Stimulated activated CD8-positive, alpha-beta memory T cell treated with anti-CD3 and anti-CD28 coated beads, Interleukin-15, amount 100 ng/mL, for 1 hour (primary cell): ENCODE results near the gene TM7SF2.

Source experiments
- DNase-seq: peaks from one replicate; pipeline ENCODE4 v3.0.0-alpha.2; 2020; ENCODE audit warnings: low read depth

TM7SF2 gene

DNA sequence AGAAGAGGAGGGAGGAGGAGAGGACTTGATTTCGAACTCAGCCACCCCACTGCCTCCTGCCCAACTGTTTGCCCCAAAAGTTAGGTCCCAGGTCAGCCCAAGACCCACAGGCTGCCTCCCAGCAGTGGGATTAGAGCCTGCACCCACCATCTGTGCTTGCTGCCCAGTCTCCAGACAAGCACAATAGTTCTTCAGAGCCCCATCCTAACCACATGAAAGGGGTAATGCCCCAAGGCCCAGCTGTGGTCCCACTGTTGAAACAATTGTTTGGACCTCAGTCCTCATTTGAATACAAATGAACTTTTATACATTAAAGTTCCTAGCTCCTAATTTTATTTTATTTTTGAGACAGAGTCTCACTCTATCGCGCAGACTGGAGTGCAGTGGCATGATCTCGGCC, 21.0 kb upstream of the TM7SF2 start:
- DNase-seq, result no peak

DNA sequence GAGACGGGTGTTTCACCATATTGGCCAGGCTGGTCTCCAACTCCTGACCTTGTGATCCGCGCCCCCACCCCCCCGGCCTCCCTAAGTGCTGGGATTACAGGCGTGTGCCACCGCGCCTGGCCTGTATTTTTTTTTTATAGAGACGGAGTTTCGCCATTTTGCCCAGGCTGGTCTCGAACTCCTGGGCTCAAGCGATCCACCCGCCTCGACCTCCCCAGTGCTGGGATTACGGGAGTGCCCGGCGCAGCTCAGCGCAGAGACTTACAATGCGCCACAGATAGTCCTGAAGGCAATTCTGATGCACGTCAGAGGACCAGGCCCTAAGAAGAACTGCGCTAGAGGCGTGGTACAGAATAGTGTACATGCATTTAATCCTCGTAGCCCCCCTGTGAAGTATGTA, 16.2 kb upstream of the TM7SF2 start:
- no peak for DNase-seq

DNA sequence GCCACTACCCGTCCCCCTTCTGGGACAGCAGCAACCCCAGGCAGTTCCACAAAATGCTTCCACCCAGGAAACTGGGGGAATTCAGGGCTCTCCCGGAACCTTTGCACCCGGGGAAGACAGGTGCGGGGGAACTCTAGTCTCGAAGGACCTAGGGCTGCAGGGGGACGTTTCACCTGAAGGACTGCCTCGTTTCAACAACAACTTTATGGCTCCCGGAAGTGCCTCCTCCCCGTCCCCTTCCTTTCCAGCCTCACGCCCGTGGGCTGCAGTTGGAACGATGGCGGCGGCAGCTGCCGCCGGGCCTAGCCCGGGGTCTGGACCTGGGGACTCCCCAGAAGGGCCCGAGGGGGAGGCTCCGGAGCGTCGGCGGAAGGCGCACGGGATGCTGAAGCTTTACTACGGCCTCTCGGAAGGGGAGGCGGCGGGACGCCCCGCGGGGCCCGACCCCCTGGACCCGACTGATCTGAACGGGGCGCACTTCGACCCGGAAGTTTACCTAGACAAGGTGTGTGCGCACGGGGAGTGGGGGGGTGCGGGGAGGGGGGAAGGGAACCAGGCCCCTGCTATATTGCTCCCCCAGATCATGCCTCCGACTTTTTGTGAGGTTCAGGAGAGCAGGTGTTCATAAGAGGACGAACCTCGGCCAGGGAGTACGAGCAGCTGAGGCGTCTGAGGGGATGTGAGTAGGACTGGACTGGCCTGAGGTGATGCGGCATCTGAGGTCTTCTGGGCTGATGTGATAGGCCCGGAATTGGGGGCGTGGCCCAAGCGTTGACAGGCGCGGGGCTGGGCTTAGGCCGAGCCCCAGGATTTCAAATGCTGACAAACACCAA, 15.5 kb upstream of the TM7SF2 start, which contains the start of gene VPS51:
Gene VPS51, plus strand, starts transcription at position 241 of the 833 bp plus-strand sequence. Its CDS starts 37 bp downstream, at position 278.
- DNase-seq, result peak; percentile 70

DNA sequence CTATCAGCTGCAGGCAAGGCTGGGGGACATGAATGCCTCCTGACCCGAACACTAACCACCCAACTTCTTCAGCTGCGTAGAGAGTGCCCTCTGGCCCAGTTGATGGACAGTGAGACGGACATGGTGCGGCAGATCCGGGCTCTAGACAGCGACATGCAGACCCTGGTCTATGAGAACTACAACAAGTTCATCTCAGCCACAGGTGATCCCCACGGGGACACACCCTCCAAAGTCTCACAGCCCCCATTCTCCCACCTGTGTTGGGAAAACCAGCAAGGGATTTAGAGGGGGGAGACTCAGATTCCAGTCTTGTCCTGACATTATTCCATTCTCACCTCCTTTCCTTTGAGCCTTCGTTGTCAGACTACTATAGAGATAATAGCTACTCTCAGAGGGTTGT, 14.7 kb upstream of the TM7SF2 start:
- DNase-seq, result no peak

DNA sequence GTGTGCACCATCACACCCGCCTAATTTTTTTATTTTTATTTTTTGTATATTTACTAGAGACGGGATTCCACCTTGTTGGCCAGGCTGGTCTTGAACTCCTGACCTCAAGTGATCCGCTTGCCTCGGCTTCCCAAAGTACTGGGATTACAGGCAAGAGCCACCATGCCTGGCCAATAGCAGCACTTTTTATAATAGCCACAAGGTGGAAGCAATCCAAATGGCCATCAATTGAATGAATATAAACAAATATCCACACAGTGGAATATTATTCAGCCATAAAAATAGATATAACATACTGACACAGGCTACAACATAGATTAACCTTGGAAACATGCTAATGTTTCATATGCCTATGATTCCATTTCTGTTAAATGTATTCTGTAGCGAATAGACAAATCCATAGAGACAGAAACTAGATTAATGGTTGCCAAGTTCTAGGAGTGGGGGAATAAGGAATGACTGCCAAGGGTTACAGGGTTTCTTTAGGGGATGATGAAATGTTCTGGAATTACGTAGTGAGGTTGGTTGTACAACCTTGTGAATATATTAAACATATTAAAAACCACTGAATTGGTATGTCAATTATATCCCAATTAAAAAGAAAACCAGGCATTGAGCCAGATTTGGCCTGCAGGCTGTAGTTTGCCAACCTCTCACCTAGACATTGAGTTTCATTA, 10.9 kb upstream of the TM7SF2 start:
- DNase-seq, result no peak

DNA sequence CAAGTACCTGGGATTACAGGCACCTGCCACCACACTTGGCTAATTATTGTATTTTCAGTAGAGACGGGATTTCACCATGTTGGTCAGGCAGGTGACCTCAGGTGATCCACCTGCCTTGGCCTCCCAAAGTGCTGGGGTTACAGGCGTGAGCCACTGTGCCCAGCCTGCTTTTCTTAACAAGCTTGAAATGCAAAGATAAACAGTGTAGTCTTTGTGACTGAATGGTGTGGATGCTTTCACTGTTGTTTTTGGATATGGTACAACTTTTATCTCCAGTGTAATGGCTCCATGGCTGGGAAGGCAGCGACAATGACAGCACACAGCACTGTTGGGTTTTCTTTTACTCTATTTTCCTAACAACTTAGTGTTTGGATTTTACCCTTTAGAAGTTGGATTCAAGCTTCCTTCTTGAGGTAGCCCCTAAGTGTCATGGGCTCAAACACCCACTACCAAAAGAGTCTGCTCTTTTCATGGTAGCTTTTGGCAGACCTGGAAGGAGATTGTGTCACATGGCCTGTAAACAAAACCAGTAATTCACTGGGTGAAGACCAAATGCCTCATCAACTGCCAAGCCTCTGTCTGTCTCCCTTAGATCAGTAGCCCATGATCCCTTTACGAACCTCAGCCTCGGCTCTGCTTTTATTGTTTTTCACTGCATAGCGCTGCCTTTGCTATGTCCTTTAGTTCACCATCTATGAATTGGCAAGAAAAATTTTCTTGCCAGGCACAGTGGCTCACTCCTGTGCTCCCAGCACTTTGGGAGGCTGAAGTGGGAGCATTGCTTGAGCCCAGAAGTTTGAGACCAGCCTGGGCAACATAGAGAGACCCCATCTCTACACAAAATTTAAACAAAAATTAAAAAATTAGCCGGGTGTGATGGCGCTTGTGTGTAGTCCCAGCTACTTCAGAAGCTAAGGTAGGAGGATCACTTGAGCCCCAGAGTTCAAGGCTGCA, 9.3 kb upstream of the TM7SF2 start:
- no peak for DNase-seq

DNA sequence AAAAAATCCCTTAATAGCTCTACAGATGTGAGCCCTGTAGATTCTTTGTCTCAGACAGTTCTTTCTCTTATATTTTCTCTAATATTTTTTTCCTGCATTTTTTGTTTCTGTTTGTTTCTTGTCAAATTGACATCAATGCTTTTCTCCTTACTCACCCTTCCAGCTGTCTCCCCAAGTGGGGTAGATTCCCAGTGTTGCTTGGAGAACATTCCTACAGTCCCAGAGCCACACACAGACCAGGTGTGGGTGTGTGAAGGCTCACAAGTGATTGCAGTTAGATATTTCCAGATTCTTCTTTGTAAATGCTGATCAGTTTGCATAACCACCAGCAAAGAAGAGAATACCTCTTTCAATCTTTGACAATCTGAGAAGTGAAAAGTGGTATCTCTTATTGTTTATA, 8.2 kb upstream of the TM7SF2 start:
- no peak for DNase-seq

DNA sequence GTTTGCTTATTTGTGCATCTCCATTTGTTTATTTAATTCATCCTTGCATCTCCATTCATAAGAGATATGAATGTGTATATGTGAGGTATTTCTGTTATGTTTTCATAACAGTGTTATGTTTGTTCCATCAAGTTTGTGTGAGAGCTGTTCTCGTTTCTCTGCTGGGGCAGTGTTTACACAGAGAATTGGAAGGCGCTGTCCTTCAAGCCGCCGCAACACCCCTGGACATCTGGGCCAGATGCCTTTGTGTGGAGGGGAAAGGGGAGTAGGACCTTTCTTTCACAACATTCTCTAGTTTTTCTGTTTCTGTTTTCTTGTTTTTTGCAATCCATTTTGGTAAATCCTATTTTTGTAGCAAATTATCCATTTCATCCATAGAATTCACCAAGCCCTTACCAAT, 7.0 kb upstream of the TM7SF2 start:
- DNase-seq, result no peak

DNA sequence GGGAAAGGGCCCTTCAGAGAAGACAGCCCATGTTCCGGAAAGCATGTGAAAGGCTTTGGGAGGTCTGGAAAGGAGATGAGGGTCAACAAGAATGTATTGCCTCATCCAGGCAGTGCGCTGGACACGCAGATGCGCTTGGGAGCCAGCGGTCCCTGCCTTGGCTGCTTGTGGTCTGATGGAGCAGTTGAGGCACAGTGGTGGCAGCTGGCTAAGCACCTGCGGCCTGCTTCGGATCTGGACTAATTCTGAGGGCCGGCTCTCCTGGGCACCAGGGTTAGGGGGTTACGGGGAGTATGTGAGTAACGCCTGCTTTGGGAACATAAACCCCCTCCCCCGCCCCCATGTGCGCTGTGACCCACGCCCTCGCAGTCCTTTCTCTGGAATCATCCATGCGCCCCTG, 4.6 kb upstream of the TM7SF2 start:
- DNase-seq, result no peak

DNA sequence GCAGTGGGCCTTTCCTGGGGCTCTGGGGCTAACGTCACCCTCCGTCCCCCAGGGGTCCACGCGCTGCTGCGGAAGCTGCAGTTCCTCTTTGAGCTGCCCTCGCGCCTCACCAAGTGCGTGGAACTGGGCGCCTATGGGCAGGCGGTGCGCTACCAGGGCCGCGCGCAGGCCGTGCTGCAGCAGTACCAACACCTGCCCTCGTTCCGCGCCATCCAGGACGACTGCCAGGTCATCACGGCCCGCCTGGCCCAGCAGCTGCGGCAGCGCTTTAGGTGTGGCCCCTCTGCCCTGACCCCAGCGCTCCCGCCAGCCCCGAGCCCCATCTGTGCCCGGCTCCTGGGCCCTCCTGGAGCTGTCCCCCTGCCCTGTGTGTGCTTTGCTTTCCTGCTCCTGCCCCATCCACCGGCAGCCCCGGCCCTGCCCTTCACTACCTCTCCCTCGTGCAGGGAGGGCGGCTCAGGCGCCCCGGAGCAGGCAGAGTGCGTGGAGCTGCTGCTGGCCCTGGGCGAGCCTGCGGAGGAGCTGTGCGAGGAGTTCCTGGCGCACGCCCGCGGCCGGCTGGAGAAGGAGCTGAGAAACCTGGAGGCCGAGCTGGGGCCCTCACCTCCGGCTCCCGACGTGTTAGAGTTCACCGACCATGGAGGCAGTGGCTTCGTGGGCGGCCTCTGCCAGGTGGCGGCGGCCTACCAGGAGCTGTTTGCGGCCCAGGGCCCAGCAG, 3.8 kb upstream of the TM7SF2 start:
- DNase-seq, result no peak

DNA sequence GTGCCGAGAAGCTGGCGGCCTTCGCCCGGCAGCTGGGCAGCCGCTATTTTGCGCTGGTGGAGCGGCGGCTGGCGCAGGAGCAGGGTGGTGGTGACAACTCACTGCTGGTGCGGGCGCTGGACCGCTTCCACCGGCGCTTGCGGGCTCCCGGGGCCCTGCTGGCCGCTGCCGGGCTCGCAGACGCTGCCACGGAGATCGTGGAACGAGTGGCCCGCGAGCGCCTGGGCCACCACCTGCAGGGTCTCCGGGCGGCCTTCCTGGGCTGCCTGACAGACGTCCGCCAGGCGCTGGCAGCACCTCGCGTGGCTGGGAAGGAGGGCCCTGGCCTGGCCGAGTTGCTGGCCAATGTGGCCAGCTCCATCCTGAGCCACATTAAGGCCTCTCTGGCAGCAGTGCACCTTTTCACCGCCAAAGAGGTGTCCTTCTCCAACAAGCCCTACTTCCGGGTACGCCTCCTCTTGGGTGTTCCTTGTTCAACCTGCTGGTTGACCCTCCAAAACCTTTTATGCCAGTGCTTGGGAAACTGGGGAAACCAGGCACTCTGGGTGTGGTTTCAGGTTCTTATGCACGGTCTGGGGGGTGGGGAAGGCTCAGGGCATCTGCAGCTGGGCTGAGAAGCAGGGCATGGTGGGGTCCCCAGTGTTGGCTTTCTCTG, 3.1 kb upstream of the TM7SF2 start:
- no peak for DNase-seq

DNA sequence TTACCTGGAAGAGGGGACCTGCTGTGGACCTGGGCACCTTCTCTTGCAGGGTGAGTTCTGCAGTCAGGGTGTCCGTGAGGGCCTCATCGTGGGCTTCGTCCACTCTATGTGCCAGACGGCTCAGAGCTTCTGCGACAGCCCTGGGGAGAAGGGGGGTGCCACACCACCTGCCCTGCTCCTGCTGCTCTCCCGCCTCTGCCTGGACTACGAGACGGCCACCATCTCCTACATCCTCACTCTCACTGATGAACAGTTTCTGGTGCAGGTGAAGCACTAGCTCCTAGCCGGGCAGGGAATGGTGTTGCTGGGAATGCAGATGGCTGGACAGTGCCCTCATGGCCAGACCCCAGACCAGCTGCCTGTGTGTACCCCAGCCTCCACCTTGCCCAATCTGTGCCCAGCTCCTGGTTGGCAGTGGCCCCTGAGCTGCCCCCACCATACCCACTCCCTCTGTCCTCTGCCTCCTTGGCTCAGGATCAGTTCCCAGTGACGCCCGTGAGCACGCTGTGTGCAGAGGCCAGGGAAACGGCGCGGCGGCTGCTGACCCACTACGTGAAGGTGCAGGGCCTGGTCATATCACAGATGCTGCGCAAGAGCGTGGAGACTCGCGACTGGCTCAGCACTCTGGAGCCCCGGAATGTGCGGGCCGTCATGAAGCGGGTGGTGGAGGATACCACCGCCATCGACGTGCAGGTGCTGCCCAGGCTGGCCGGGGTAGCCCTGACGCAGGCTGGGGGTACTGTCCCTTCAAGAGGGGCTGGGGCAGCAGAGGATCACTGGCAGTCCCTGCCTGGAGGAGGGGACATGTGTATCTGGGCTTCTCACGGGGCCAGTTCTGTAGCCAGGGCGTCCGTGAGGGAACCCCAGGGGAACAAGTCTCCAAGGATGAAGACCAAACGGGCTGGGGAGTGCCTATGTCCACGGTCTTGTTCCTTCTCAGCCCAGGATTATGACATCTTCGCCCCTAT, 2.2 kb upstream of the TM7SF2 start:
- DNase-seq, result no peak

DNA sequence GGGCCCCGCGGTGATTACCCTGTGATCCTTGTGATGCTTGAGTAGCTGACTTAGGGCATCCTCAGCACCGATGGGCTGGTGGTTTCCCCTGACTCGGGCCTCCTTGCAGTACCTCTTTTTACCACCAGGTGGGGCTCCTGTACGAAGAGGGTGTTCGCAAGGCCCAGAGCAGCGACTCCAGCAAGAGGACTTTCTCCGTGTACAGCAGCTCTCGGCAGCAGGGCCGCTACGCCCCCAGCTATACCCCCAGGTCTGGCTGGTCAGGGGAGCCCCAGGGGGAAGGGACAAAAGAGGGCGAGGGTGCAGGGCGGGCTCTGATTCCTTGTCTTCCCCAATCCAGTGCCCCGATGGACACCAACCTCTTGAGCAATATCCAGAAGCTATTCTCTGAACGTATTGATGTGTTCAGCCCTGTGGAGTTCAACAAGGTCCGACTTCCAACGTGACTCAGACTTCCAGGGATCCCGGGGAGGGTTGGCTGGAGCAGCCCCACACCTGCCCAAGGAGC, 1.3 kb upstream of the TM7SF2 start:
- peak; percentile 99 for DNase-seq

DNA sequence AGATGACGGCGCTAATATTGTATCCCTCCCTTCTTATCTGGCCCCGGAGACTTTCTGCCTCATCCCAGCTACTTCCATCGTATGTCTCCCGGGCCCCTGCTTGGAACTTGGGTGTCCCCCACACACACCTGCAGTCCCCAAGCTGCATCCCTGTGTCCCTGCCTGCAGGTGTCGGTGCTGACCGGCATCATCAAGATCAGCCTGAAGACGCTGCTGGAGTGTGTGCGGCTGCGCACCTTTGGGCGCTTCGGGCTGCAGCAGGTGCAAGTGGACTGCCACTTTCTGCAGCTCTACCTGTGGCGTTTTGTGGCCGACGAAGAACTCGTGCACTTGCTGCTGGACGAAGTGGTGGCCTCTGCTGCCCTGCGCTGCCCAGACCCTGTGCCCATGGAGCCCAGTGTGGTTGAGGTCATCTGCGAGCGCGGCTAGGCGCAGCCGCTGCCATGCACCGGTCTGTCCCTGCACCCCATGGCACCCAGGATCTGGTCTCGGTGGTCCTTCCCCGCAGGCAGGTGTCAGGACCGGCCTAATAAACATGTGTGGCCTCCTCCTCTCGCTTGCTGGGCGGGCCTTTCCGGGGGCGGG, 421 bp upstream of the TM7SF2 start:
- no peak for DNase-seq

DNA sequence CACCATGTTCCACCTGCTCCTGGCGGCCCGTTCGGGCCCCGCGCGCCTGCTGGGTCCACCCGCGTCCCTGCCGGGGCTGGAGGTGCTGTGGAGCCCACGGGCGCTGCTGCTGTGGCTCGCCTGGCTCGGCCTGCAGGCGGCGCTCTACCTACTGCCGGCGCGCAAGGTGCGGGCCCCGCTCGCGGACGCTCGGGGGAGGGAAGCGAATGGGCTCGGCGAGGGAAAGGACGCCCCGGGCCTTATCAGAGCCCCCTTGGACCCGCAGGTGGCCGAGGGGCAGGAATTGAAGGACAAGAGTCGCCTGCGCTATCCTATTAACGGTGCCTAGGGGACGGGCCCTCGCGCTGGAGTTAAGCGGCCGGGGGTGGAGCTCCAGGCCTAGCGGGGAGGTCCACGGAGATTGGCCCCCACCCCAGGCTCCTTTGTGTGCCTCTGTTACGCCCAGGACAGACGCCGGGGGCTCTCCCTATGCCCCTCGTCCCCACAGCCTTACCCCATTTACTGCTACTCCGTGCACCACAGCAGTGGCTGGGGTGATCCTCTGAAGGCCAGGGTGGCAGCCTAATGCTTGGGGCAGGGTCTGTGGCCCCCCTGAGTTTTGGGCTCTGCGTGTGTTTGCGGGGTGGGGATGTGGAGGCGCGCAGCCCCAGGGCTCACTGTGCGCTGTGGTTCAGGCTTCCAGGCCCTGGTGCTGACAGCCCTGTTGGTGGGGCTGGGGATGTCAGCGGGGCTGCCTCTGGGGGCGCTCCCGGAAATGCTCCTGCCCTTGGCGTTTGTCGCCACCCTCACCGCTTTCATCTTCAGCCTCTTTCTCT, 1.1 kb downstream of the TM7SF2 start:
- no peak for DNase-seq

DNA sequence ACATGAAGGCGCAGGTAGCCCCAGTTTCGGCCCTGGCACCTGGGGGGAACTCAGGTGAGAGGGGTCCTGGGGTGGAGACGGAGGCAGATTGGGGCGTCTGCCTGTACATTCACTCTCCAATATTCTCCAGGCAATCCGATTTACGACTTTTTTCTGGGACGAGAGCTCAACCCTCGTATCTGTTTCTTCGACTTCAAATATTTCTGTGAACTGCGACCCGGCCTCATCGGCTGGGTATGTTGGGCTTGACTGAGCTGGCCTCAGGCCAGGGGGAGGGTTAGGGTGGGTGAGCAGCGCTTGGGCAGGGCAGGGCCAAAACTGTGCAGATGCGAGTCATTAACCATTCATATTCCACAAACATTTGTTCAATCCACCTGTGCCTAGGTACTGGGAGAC, 1.7 kb downstream of the TM7SF2 start:
- no peak for DNase-seq

DNA sequence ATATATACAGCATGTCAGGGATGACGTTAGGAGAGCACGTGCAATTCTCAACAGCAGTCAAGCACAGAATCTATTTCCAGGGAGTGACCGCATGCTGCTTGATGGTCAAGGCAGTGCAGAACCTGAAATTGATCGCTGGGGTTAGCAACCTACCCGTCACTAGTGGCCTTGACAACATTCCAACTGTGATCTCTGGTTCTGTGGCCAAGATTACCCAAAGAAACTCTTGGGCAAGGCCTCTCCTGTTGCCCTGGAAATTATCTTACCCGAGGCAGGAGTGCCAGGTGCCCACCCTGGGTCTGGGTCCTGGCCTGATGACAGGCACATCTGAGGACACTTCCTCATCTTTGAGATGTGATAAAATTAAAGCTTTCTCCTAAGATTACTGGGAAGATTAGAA, 2.2 kb downstream of the TM7SF2 start:
- DNase-seq, result no peak

DNA sequence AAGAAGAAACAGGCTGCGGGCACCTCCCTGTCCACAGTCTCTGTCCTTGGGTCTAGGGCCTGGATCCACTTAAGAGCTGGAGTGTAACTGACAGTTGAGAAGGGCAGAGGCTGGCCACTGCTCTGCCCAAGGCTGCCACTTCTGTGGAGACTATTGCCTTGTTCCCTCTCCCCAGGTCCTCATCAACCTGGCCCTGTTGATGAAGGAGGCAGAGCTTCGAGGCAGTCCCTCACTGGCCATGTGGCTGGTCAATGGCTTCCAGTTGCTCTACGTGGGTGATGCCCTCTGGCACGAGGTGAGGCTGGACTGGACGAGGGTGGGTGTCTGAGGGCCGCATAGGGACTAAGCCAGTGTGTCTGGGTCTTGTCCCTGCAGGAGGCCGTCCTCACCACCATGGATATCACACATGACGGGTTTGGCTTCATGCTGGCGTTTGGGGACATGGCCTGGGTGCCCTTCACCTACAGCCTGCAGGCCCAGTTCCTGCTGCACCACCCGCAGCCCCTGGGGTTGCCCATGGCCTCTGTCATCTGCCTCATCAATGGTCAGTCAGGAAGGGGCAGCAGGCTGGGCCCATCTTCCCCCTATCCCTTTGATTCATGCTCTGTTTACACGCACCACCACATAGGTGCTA, 3.0 kb downstream of the TM7SF2 start:
- DNase-seq, result no peak
